DMS79 (cell line): Measurements from ENCODE around the gene MOV10L1.

Source experiments
- DNase-seq: peaks from one replicate; lab custom pipeline; 2025; lab: John Stamatoyannopoulos, UW

Gene MOV10L1

GRCh38 chr22:50058906-50059880, 30.6 kb upstream of the MOV10L1 start:
- DNase-seq = no peak

GRCh38 chr22:50059881-50060262, 29.9 kb upstream of the MOV10L1 start:
- no peak for DNase-seq

GRCh38 chr22:50060441-50061140, 29.2 kb upstream of the MOV10L1 start:
- no peak for DNase-seq

GRCh38 chr22:50061141-50061823, 28.5 kb upstream of the MOV10L1 start:
- DNase-seq = no peak

GRCh38 chr22:50061824-50062355, 27.9 kb upstream of the MOV10L1 start:
- DNase-seq = no peak

- no peak for DNase-seq
Observed at GRCh38 chr22:50062509-50063135, 27.2 kb upstream of the MOV10L1 start.

GRCh38 chr22:50063589-50064393, 26.0 kb upstream of the MOV10L1 start:
- DNase-seq = no peak

- no peak for DNase-seq
Observed at GRCh38 chr22:50064453-50064852, 25.4 kb upstream of the MOV10L1 start.

GRCh38 chr22:50067244-50067643, 22.6 kb upstream of the MOV10L1 start:
- DNase-seq = no peak

- DNase-seq = no peak
Observed at GRCh38 chr22:50068096-50068495, 21.7 kb upstream of the MOV10L1 start.

GRCh38 chr22:50070366-50070765, 19.4 kb upstream of the MOV10L1 start:
- DNase-seq = no peak

- no peak for DNase-seq
Observed at GRCh38 chr22:50071432-50072166, 18.2 kb upstream of the MOV10L1 start.

- DNase-seq = no peak
Observed at GRCh38 chr22:50072167-50072555, 17.6 kb upstream of the MOV10L1 start.

GRCh38 chr22:50072714-50073538, 16.9 kb upstream of the MOV10L1 start:
- DNase-seq = no peak

- DNase-seq = no peak
Observed at GRCh38 chr22:50074056-50074455, 15.8 kb upstream of the MOV10L1 start.

GRCh38 chr22:50074551-50075530, 15.0 kb upstream of the MOV10L1 start:
- DNase-seq = no peak

- DNase-seq = no peak
Observed at GRCh38 chr22:50076646-50077535, 12.9 kb upstream of the MOV10L1 start.
